NCI-H2196 treated with DMSO at 0.1 percent for 48 hours (cell line): ENCODE results near the gene NADK2.

Source experiments
- DNase-seq: peaks from one replicate; lab custom pipeline; 2025; ENCODE audit not compliant: unreplicated experiment; lab: John Stamatoyannopoulos, UW

Gene NADK2

GRCh38 chr5:36164461-36164860 lies 77.3 kb downstream of the NADK2 start:
- DNase-seq, result no peak

GRCh38 chr5:36162810-36163486 lies 78.8 kb downstream of the NADK2 start:
- no peak for DNase-seq

DNA sequence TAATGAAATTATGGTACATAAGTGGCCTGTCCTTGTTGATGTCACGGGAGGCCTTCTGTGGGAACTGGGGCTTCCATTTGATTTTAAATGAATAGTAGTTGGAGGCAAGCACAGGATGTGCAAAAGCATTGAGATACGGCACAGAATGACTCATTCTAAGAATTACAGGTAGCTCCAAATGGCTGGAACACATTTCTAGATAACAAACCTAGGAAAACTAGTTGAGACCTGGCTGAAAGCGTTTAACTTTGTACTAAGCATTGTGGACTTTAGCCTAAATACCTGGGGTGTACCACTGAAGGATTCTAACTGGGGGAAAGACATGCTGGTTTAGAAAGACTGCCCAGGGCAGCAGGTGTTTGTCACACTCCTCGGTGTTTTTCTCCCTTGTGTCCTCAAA lies 80.4 kb downstream of the NADK2 start:
- DNase-seq, result no peak

GRCh38 chr5:36160617-36161016 lies 81.1 kb downstream of the NADK2 start:
- no peak for DNase-seq

GRCh38 chr5:36158144-36158543 lies 83.6 kb downstream of the NADK2 start:
- no peak for DNase-seq

GRCh38 chr5:36156619-36157018 lies 85.1 kb downstream of the NADK2 start:
- DNase-seq, result no peak

GRCh38 chr5:36156121-36156601 lies 85.6 kb downstream of the NADK2 start:
- DNase-seq, result no peak

DNA sequence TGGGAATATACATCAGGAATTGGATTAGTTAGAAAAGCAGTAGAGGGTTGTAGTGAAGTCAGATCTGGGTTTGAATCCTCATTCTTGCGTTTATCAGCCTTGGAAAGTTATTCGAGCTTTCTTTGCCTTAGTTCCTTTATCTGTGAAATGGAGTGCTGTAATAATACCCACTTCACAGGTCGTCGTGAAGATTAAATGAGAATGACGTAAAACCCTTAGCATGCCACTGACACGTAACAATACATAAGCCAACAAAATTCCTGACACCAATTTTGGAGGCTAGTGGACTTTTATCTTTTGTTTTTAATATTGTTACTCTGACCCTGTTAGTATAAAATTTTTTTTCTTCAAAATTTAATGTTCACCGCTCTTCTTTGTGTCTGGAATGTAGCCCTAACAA lies 86.4 kb downstream of the NADK2 start:
- no peak for DNase-seq

GRCh38 chr5:36153726-36154125 lies 88.0 kb downstream of the NADK2 start:
- DNase-seq, result no peak

GRCh38 chr5:36153298-36153677 lies 88.4 kb downstream of the NADK2 start:
- DNase-seq, result no peak

DNA sequence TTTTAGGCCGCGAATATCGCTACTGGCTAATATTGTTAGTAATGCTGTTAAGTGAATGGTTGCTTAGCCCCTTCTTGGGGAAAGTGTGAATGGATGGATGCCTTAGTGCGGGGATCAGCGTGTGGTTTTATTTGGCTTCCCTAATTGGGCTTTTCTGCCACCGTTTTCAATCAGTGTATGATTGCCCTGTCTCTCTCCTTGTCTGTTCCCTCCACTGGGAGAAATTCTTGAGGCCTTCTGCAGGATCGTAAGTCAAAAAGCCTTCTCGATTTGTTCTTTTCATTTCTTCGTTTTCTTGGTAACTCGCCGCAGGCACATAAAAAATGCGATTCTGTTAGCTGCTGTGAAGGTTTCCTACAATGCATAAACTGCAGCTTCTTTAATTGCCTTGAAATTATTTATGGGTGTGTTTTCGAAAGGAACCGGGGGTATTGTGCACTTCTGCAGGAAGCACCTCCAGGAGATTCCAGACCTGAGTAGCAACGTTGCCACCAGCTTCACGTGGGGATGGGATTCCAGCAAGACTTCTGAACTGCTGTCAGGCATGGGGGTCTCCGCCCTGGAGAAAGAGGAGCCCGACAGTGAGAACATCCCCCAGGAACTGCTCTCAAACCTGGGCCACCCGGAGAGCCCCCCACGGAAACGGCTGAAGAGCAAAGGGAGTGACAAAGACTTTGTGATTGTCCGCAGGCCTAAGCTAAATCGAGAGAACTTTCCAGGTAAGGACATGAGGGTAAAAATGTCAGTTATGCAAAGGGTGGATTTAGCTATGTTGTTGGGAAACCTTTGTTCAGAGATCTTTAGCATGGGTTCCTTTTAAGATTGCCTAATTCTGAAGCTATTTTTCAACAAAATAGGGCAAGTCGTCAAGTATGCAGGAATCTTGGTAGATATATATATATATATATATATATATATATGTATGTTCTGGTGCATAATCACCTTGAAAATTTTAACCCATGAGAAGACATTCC lies 89.1 kb downstream of the NADK2 start:
- DNase-seq, result no peak

GRCh38 chr5:36151434-36152323 lies 90.0 kb downstream of the NADK2 start, which contains the start of the genes LMBRD2 and SKP2:
TSS of gene LMBRD2 (minus strand) at chr5:36151887. CDS start at chr5:36143349, 8,538 bp downstream.
TSS of gene SKP2 (plus strand) at chr5:36152111. CDS start at chr5:36152263, 152 bp downstream.
- DNase-seq, result peak; percentile 99

GRCh38 chr5:36150676-36151433 lies 90.9 kb downstream of the NADK2 start:
- peak; percentile 18 for DNase-seq

DNA sequence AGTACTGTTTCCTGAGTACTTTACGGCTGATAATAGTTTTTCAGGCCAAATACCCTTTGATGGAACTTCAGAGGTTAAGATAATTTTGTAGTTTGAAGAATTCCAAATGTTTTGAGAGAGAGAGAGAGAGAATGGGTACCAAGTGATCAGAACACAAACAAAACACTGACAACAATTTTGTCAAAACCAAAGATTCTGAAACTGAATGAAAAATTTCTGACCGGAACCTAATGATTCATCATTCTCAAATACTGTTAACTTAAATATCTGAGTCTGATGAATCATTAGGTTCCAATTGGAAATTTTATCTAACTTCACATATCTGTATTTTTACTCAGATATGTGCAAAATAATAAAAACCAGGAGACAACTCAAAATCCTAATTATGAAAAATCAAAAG lies 94.0 kb downstream of the NADK2 start:
- DNase-seq, result no peak

DNA sequence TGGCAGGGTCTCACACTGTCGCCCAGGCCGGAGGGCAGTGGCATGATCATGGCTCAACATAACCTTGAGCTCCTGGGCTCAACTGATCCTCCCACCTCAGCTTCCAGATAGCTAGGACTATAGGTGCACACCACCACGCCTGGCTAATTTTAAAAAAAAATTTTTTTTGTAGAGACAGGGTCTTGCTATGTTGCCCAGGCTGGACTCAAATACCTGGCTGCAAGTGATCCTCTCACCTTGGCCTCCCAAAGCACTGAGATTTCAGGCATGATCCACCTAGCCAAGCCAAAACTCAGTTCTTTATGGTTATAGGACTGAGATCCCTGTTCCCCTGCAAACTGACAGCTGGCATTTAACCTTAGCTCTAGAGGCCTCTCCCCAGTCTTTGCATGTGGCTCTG lies 95.3 kb downstream of the NADK2 start:
- no peak for DNase-seq

- DNase-seq, result no peak
These were observed 96.4 kb downstream of the NADK2 start for GRCh38 chr5:36145311-36145710.
